ENCODE measurements around the gene KLHL41.

The KLHL41 gene

GRCh38 chr2:169540146-169540545 is 30.6 kb downstream of the KLHL41 start:
- TF ChIP-seq REST (IDR thresholded peaks at IDR 0.05; ENCODE audit: insufficient replicate concordance, low read depth) (no peak), GABPA (IDR thresholded peaks at IDR 0.05; ENCODE audit: low read depth) (no peak), SPI1 (IDR thresholded peaks at IDR 0.05; ENCODE audit: borderline replicate concordance, low read depth) (no peak), POLR2AphosphoS5 (IDR thresholded peaks at IDR 0.05; ENCODE audit: low read depth) (no peak)
- DNase-seq (ENCODE audit: low read depth in 1 of 2, low spot score in 1 of 2): no peak
- H3K27me3 ChIP-seq (ENCODE audit: insufficient read depth, poor library complexity, severe bottlenecking): no peaks in the 10 kb centered on the region
- no peak overlapping the region for H3K4me3 ChIP-seq (replicated peaks; ENCODE audit: insufficient read depth, low read length)
- no peak overlapping the region for H3K27ac ChIP-seq (replicated peaks)

DNA sequence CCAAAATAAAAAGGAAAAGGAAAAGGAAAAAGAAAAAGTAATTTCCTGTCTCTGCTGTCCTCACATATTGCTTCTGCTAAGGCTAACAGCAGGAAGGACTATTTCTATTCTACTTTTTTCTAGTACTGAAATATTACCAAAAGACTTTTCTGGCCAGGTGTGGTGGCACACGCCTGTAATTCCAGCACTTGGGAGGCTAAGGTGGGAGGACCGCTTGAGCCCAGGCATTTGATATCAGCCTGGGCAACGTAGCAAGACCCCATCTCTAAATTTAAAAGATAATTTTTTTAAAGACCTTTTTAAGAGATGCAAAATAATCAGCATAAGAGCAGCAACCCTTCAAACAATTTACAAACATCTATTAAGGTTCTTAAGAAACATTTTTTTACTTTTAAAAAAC is 32.9 kb downstream of the KLHL41 start:
- Histone ChIP-seq H3K27ac (replicated peaks) (no peak overlapping the region), H3K27me3 (ENCODE audit: insufficient read depth, poor library complexity, severe bottlenecking) (no peaks in the 10 kb centered on the region), H3K4me3 (replicated peaks; ENCODE audit: insufficient read depth, low read length) (no peak overlapping the region)
- no peak for DNase-seq (ENCODE audit: low read depth in 1 of 2, low spot score in 1 of 2)
- no peak for TF ChIP-seq SPI1 (IDR thresholded peaks at IDR 0.05; ENCODE audit: borderline replicate concordance, low read depth)
- no peak for TF ChIP-seq POLR2AphosphoS5 (IDR thresholded peaks at IDR 0.05; ENCODE audit: low read depth)
- TF ChIP-seq, protein P1, sequence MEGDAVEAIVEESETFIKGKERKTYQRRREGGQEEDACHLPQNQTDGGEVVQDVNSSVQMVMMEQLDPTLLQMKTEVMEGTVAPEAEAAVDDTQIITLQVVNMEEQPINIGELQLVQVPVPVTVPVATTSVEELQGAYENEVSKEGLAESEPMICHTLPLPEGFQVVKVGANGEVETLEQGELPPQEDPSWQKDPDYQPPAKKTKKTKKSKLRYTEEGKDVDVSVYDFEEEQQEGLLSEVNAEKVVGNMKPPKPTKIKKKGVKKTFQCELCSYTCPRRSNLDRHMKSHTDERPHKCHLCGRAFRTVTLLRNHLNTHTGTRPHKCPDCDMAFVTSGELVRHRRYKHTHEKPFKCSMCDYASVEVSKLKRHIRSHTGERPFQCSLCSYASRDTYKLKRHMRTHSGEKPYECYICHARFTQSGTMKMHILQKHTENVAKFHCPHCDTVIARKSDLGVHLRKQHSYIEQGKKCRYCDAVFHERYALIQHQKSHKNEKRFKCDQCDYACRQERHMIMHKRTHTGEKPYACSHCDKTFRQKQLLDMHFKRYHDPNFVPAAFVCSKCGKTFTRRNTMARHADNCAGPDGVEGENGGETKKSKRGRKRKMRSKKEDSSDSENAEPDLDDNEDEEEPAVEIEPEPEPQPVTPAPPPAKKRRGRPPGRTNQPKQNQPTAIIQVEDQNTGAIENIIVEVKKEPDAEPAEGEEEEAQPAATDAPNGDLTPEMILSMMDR (IDR thresholded peaks at IDR 0.05; ENCODE audit: insufficient read depth, low read length): no peak
- TF ChIP-seq GABPA (IDR thresholded peaks at IDR 0.05; ENCODE audit: low read depth): no peak
- no peak for TF ChIP-seq REST (IDR thresholded peaks at IDR 0.05; ENCODE audit: insufficient replicate concordance, low read depth)

DNA sequence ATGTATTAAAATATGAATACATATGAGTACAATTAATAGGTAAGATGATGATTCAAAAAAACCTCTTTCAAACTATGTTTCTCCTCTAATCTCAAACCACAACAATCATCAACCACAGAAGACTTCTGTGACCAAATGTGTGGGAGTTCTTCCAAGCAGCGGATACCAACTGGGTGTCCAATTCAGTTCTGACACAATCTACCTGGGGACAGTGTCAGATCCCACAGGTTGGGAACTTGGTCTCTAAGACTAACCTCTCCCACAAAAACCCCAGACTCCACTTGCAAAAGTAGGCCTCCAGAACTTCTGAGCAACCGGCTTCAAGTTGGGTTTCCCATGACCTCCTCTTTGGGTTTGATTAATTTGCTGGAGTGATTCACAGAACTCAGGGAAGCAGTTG is 37.3 kb downstream of the KLHL41 start:
- TF ChIP-seq REST (IDR thresholded peaks at IDR 0.05; ENCODE audit: insufficient replicate concordance, low read depth) (no peak), GABPA (IDR thresholded peaks at IDR 0.05; ENCODE audit: low read depth) (no peak), POLR2AphosphoS5 (IDR thresholded peaks at IDR 0.05; ENCODE audit: low read depth) (no peak), SPI1 (IDR thresholded peaks at IDR 0.05; ENCODE audit: borderline replicate concordance, low read depth) (no peak)
- TF ChIP-seq, protein P1 (IDR thresholded peaks at IDR 0.05; ENCODE audit: insufficient read depth, low read length): no peak
- H3K27ac ChIP-seq (replicated peaks): no peak overlapping the region
- no peak overlapping the region for H3K4me3 ChIP-seq (replicated peaks; ENCODE audit: insufficient read depth, low read length)
- H3K27me3 ChIP-seq (ENCODE audit: insufficient read depth, poor library complexity, severe bottlenecking): no peaks in the 10 kb centered on the region
- DNase-seq (ENCODE audit: low read depth in 1 of 2, low spot score in 1 of 2): no peak
